Adrenal gland (tissue), 5 donors: ENCODE results near the gene PTPRD.

Experiments used
- CTCF ChIP-seq, 6 experiments: fragments of 450-650 bp in 4 of 6; fragments of 200-600 bp in 2 of 6; sonication (generic) in 1 of 6; IDR thresholded peaks; 1 replicate in 5 of 6; 2 replicates in 1 of 6; pipeline versions ENCODE4 v1.5.1 to v1.8.0; 2016 to 2021; ENCODE audit warnings: antibody characterized with exemption in 6 of 6, mild to moderate bottlenecking in 2 of 6, moderate library complexity in 1 of 6
- POLR2A ChIP-seq, 2 donors: fragments of 450-650 bp; IDR thresholded peaks; one replicate each; pipeline ENCODE4 v1.6.1; 2017; ENCODE audit warnings: antibody characterized with exemption in 2 of 2, mild to moderate bottlenecking in 2 of 2, moderate library complexity in 1 of 2
- donor health status: DM: no; HTN: no; CAD: no.

GRCh38 chr9:8751406-8751930 is 1861.3 kb downstream of the PTPRD start:
- TF ChIP-seq POLR2A (IDR thresholded peaks at IDR 0.05) (no peak), CTCF (IDR thresholded peaks at IDR 0.05) (no peak)
